H1 (cell line): ENCODE measurements around the gene DCUN1D3.
"Not testable (repeated sequence)": the region's sequence is repeated elsewhere in the genome, so short reads cannot be mapped to it uniquely, and the experiment has no call there.

Experiments
- CHD2 ChIP-seq: IDR thresholded peaks from 2 replicates; pipeline ENCODE4 v1.6.1; 2012; ENCODE audit warnings: low read length, improper control_type of control experiment
- EZH2 ChIP-seq: fragments of 200-600 bp; sonication (generic); IDR thresholded peaks from 2 replicates; pipeline ENCODE4 v1.7.1; 2012; ENCODE audit warnings: low read depth, mild to moderate bottlenecking, moderate library complexity, low read length, inconsistent platforms; ENCODE audit not compliant: severe bottlenecking
- JUND ChIP-seq: IDR thresholded peaks from 2 replicates; pipeline ENCODE4 v1.6.1; 2011; ENCODE audit warnings: mild to moderate bottlenecking, improper control_type of control experiment, low read length
- POLR2AphosphoS5 ChIP-seq: IDR thresholded peaks from 2 replicates; pipeline ENCODE4 v1.6.1; 2011; ENCODE audit warnings: low read depth, low read length
- TAF1 ChIP-seq: IDR thresholded peaks from 2 replicates; pipeline ENCODE4 v1.6.1; 2011; ENCODE audit warnings: mild to moderate bottlenecking, low read depth, low read length

DNA sequence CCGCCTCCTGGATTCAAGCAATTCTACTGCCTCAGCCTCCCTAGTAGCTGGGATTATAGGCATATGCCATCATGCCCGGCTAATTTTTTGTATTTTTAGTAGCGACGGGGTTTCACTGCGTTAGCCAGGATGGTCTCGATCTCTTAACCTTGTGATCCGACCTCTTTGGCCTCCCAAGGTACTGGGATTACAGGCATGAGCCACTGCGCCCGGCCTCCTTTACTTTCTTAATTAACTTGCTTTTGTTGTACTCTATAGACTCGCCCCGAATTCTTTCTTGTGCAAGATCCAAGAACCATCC lies 45.4 kb upstream of the DCUN1D3 start:
- not testable (repeated sequence) for TF ChIP-seq TAF1, CHD2, EZH2, JUND, POLR2AphosphoS5
